GM21529 (cell line): Measurements from ENCODE around the gene FNBP1L.

Source experiments
- ATAC-seq: cut with Tn5 transposase; IDR thresholded peaks from one replicate; pipeline ENCODE4 v1.9.1; 2021; ENCODE audit not compliant: unreplicated experiment

Gene FNBP1L

GRCh38 chr1:93483606-93484005 lies 35.7 kb downstream of the FNBP1L start:
- no peak for ATAC-seq

GRCh38 chr1:93488207-93488606 lies 40.3 kb downstream of the FNBP1L start:
- ATAC-seq: no peak

- ATAC-seq: no peak
These were observed 41.8 kb downstream of the FNBP1L start for GRCh38 chr1:93489756-93490155.

- no peak for ATAC-seq
These were observed 42.4 kb downstream of the FNBP1L start for GRCh38 chr1:93490357-93490756.

- ATAC-seq: no peak
These were observed 48.0 kb downstream of the FNBP1L start for GRCh38 chr1:93495911-93496310.

GRCh38 chr1:93496520-93496919 lies 48.6 kb downstream of the FNBP1L start:
- ATAC-seq: no peak

GRCh38 chr1:93499075-93499474 lies 51.2 kb downstream of the FNBP1L start:
- no peak for ATAC-seq

GRCh38 chr1:93499533-93499932 lies 51.6 kb downstream of the FNBP1L start:
- no peak for ATAC-seq

- no peak for ATAC-seq
These were observed 52.4 kb downstream of the FNBP1L start for GRCh38 chr1:93500275-93500674.

GRCh38 chr1:93501399-93501798 lies 53.5 kb downstream of the FNBP1L start:
- ATAC-seq: no peak

GRCh38 chr1:93501829-93502369 lies 54.0 kb downstream of the FNBP1L start:
- no peak for ATAC-seq

GRCh38 chr1:93502571-93502970 lies 54.7 kb downstream of the FNBP1L start:
- no peak for ATAC-seq

GRCh38 chr1:93503163-93503562 lies 55.2 kb downstream of the FNBP1L start:
- no peak for ATAC-seq

- ATAC-seq: no peak
These were observed 55.9 kb downstream of the FNBP1L start for GRCh38 chr1:93503816-93504215.

- ATAC-seq: no peak
These were observed 56.5 kb downstream of the FNBP1L start for GRCh38 chr1:93504247-93505033.

- ATAC-seq: no peak
These were observed 58.2 kb downstream of the FNBP1L start for GRCh38 chr1:93506126-93506525.

GRCh38 chr1:93516164-93516563 lies 68.2 kb downstream of the FNBP1L start:
- ATAC-seq: no peak

GRCh38 chr1:93518516-93518915 lies 70.6 kb downstream of the FNBP1L start:
- ATAC-seq: no peak

GRCh38 chr1:93519199-93519829 lies 71.4 kb downstream of the FNBP1L start:
- ATAC-seq: no peak

GRCh38 chr1:93521618-93522017 lies 73.7 kb downstream of the FNBP1L start:
- ATAC-seq: no peak

- no peak for ATAC-seq
These were observed 74.8 kb downstream of the FNBP1L start for GRCh38 chr1:93522721-93523120.

GRCh38 chr1:93525431-93525830 lies 77.5 kb downstream of the FNBP1L start:
- no peak for ATAC-seq
